Keratinocyte (primary cell): ENCODE measurements around the gene DENND1A. TPM values are rescaled to one million over a fixed set of nuclear protein-coding genes. Genes with fewer than 3 reads are reported as not detected.

Source experiments
- DNase-seq: peaks from one replicate; pipeline ENCODE4 v3.0.0-alpha.2; 2011; ENCODE audit warnings: low read depth, missing footprints, low spot score
- FAIRE-seq: peaks from 2 replicates; lab custom pipeline; 2011; peaks lifted over from hg19 to GRCh38; lab: Jason Lieb, UNC
- H2AFZ ChIP-seq: 2 replicates; pipeline ENCODE4 v1.6.0; 2012; ENCODE audit warnings: low read length, control low read depth, inconsistent platforms; ENCODE audit not compliant: control insufficient read depth
- H3K27ac ChIP-seq: 2 replicates; pipeline ENCODE4 v1.5.1; 2011; ENCODE audit warnings: low read length; ENCODE audit not compliant: control insufficient read depth, insufficient read depth
- H3K27me3 ChIP-seq: 3 replicates; pipeline ENCODE4 v1.6.0; 2011; ENCODE audit warnings: low read length; ENCODE audit not compliant: control insufficient read depth, insufficient read depth; ENCODE audit errors: extremely low read depth
- H3K36me3 ChIP-seq, 2 experiments: 2 replicates in 1 of 2; 3 replicates in 1 of 2; pipeline ENCODE4 v1.5.1; 2011; ENCODE audit warnings: low read length in 2 of 2, mild to moderate bottlenecking in 1 of 2; ENCODE audit not compliant: control insufficient read depth in 2 of 2, insufficient read depth in 2 of 2; ENCODE audit errors: extremely low read depth in 1 of 2
- H3K4me1 ChIP-seq: 3 replicates; pipeline ENCODE4 v1.5.1; 2011; ENCODE audit warnings: low read length; ENCODE audit not compliant: control insufficient read depth, insufficient read depth; ENCODE audit errors: extremely low read depth
- H3K4me2 ChIP-seq: 3 replicates; pipeline ENCODE4 v1.6.0; 2011; ENCODE audit warnings: low read depth, low read length; ENCODE audit not compliant: control insufficient read depth, insufficient read depth; ENCODE audit errors: extremely low read depth
- H3K4me3 ChIP-seq, 3 experiments: fragments of 200-600 bp in 1 of 3; sonication (generic) in 1 of 3; 2 replicates in 2 of 3; 3 replicates in 1 of 3; pipeline ENCODE4 v1.5.1; 2011 to 2016; ENCODE audit warnings: low read length in 3 of 3, mild to moderate bottlenecking in 3 of 3, control low read depth in 2 of 3, inconsistent platforms in 1 of 3, low read depth in 1 of 3, mixed read lengths in 1 of 3, mixed run types in 1 of 3, moderate library complexity in 1 of 3; ENCODE audit not compliant: control insufficient read depth in 2 of 3, insufficient read depth in 2 of 3; ENCODE audit errors: extremely low read depth in 1 of 3
- H3K79me2 ChIP-seq: 2 replicates; pipeline ENCODE4 v1.6.0; 2012; ENCODE audit warnings: low read length; ENCODE audit not compliant: control insufficient read depth, insufficient read depth
- H3K9ac ChIP-seq: 3 replicates; pipeline ENCODE4 v1.6.0; 2011; ENCODE audit warnings: low read length; ENCODE audit not compliant: control insufficient read depth, insufficient read depth; ENCODE audit errors: extremely low read depth
- H3K9me1 ChIP-seq: 3 replicates; pipeline ENCODE4 v1.6.0; 2011; ENCODE audit warnings: low read length; ENCODE audit not compliant: control insufficient read depth, insufficient read depth; ENCODE audit errors: extremely low read depth
- H3K9me3 ChIP-seq: 2 replicates; pipeline ENCODE4 v1.5.1; 2012; ENCODE audit warnings: low read depth, low read length; ENCODE audit not compliant: control insufficient read depth
- H4K20me1 ChIP-seq: 3 replicates; pipeline ENCODE4 v1.6.0; 2011; ENCODE audit warnings: low read length; ENCODE audit not compliant: control insufficient read depth, insufficient read depth; ENCODE audit errors: extremely low read depth
- CTCF ChIP-seq, 3 experiments: IDR thresholded peaks in 1 of 3; conservative IDR thresholded peaks in 1 of 3; optimal IDR thresholded peaks in 1 of 3; 2 replicates in 2 of 3; 3 replicates in 1 of 3; pipeline versions ENCODE3 to v1.5.1; 2011; ENCODE audit warnings: low read length in 3 of 3, mild to moderate bottlenecking in 3 of 3, moderate library complexity in 2 of 3, control low read depth in 1 of 3, inconsistent platforms in 1 of 3; ENCODE audit not compliant: insufficient read depth in 2 of 3; ENCODE audit errors: extremely low read depth in 1 of 3
- EZH2 ChIP-seq: IDR thresholded peaks from one replicate; pipeline ENCODE4 v1.6.1; 2012; ENCODE audit warnings: inconsistent platforms, mild to moderate bottlenecking, low read length, moderate library complexity
- dilution Hi-C: fragments of 300-500 bp; cut with MboI; formaldehyde crosslinking; loops from one replicate; pipeline ENCODE4 v1.7.0; 2020; ENCODE audit warnings: low sequenced_read_pairs; ENCODE audit not compliant: extremely low pct_ligation_motif_present
- polyA plus RNA-seq, 5 experiments: library from polyadenylated mRNA; depleted of rRNA in 3 of 5; stranded (reverse) in 3 of 5; stranded (forward) in 1 of 5; unstranded in 1 of 5; fragments of >200 nt; gene quantifications; 1 replicate in 1 of 5; 2 replicates in 3 of 5; 3 replicates in 1 of 5; pipeline versions ENCODE4 v1.2.1 to v1.2.3, GENCODE V29; 2011 to 2012; ENCODE audit warnings: missing spikeins in 2 of 5, low read depth in 1 of 5, low replicate concordance in 1 of 5

DENND1A gene
- polyA plus RNA-seq, 1 donor (not counting 4 experiments of a cell fraction or from before 2014, with no cell fraction given): 13.0 TPM

- DNase-seq: no peak
- FAIRE-seq: no peak
Observed at GRCh38 chr9:123972618-123973017, 42.7 kb upstream of the DENND1A start.

DNA sequence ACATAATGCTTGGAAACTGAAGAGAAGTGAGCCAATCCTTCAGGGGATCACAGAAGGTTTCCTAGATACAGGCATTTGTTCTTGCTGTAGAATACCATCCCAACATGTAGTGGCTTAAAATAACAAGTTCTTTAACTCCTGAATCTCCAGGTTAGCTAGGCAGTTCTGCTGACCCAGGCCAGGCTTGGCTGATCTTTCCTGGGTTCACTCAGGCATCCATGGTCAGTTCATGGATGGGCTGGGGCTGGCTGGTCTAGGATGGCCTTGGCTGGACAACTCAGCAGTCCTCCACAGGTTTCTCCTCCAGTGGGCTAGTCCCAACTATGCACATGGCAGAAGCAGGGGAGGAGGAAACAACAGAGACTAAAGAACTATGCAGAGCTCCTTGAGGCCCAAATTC is 37.4 kb upstream of the DENND1A start:
- H4K20me1 ChIP-seq: no peaks in the 10 kb centered on the region
- H3K36me3 ChIP-seq: no peaks in the 10 kb centered on the region
- peaks cover 13% of the 10 kb centered on the region for H3K27me3 ChIP-seq
- H2AFZ ChIP-seq: no peak overlapping the region
- FAIRE-seq: no peak
- H3K4me1 ChIP-seq: no peaks in the 10 kb centered on the region
- H3K4me2 ChIP-seq: no peak overlapping the region
- no peak for DNase-seq
- H3K9me1 ChIP-seq: no peaks in the 10 kb centered on the region
- H3K4me3 ChIP-seq: no peak overlapping the region
- H3K9me3 ChIP-seq: peaks cover 2% of the 10 kb centered on the region
- no peaks in the 10 kb centered on the region for H3K79me2 ChIP-seq
- TF ChIP-seq CTCF (optimal IDR thresholded peaks at IDR 0.05 in 1 of 3, IDR thresholded peaks at IDR 0.05 in 1 of 3, conservative IDR thresholded peaks at IDR 0.05 in 1 of 3; ENCODE audit: extremely low read depth in 1 of 3, insufficient read depth in 2 of 3, low read length in 3 of 3) (no peak), EZH2 (no peak)
- H3K9ac ChIP-seq: no peak overlapping the region
- dilution Hi-C loops: no loop called here
- H3K27ac ChIP-seq: no peak overlapping the region

More at GRCh38 chr9:123972618-123973017, 42.7 kb upstream of the DENND1A start:
- Histone ChIP-seq H3K4me2 (no peak overlapping the region), H3K27me3 (peaks cover 18% of the 10 kb centered on the region), H3K79me2 (no peaks in the 10 kb centered on the region), H3K9me1 (no peaks in the 10 kb centered on the region), H3K9me3 (peaks cover 5% of the 10 kb centered on the region), H2AFZ (no peak overlapping the region), H3K4me3 (no peak overlapping the region), H3K36me3 (no peaks in the 10 kb centered on the region), H3K27ac (no peak overlapping the region), H3K9ac (no peak overlapping the region), H3K4me1 (no peaks in the 10 kb centered on the region), H4K20me1 (no peaks in the 10 kb centered on the region)
- no peak for TF ChIP-seq EZH2
- no peak for TF ChIP-seq CTCF (optimal IDR thresholded peaks at IDR 0.05 in 1 of 3, IDR thresholded peaks at IDR 0.05 in 1 of 3, conservative IDR thresholded peaks at IDR 0.05 in 1 of 3; ENCODE audit: extremely low read depth in 1 of 3, insufficient read depth in 2 of 3, low read length in 3 of 3)
- dilution Hi-C loops: no loop called here
